NCI-H187 (cell line): Measurements from ENCODE around the gene RPAP3.

ENCODE experiments used
- DNase-seq, 2 experiments: peaks; one replicate each; lab custom pipeline; 2025; lab: John Stamatoyannopoulos, UW

RPAP3 gene

GRCh38 chr12:47718531-47718930 is 12.7 kb upstream of the RPAP3 start:
- DNase-seq = no peak

GRCh38 chr12:47717443-47718193 is 11.8 kb upstream of the RPAP3 start:
- no peak for DNase-seq

- DNase-seq = no peak
Observed at GRCh38 chr12:47717046-47717442, 11.2 kb upstream of the RPAP3 start.

GRCh38 chr12:47715877-47716548 is 10.2 kb upstream of the RPAP3 start:
- no peak for DNase-seq

GRCh38 chr12:47715393-47715876 is 9.6 kb upstream of the RPAP3 start:
- peak; percentile 33 to 70 for DNase-seq

- no peak for DNase-seq
Observed at GRCh38 chr12:47714826-47715386, 9.1 kb upstream of the RPAP3 start.

GRCh38 chr12:47712171-47712570 is 6.3 kb upstream of the RPAP3 start:
- no peak for DNase-seq

GRCh38 chr12:47711448-47711847 is 5.6 kb upstream of the RPAP3 start:
- DNase-seq = no peak

- no peak for DNase-seq
Observed at GRCh38 chr12:47710278-47710677, 4.4 kb upstream of the RPAP3 start.

GRCh38 chr12:47709671-47710070 is 3.8 kb upstream of the RPAP3 start:
- DNase-seq = no peak

GRCh38 chr12:47709237-47709636 is 3.4 kb upstream of the RPAP3 start:
- DNase-seq = no peak

- DNase-seq = no peak
Observed at GRCh38 chr12:47707905-47708543, 2.2 kb upstream of the RPAP3 start.

- no peak for DNase-seq
Observed at GRCh38 chr12:47707355-47707754, 1.5 kb upstream of the RPAP3 start.

GRCh38 chr12:47705229-47705565 is 633 bp downstream of the RPAP3 start:
- DNase-seq = no peak

GRCh38 chr12:47704719-47705118 is 1.1 kb downstream of the RPAP3 start:
- no peak for DNase-seq

GRCh38 chr12:47700263-47700662 is 5.6 kb downstream of the RPAP3 start:
- no peak for DNase-seq

- no peak for DNase-seq
Observed at GRCh38 chr12:47698631-47699030, 7.2 kb downstream of the RPAP3 start.

- no peak for DNase-seq
Observed at GRCh38 chr12:47698055-47698454, 7.8 kb downstream of the RPAP3 start.

GRCh38 chr12:47689215-47689614 is 16.6 kb downstream of the RPAP3 start:
- no peak for DNase-seq

GRCh38 chr12:47687636-47688035 is 18.2 kb downstream of the RPAP3 start:
- DNase-seq = no peak

GRCh38 chr12:47686645-47687240 is 19.1 kb downstream of the RPAP3 start:
- no peak for DNase-seq

- DNase-seq = no peak
Observed at GRCh38 chr12:47679785-47680184, 26.0 kb downstream of the RPAP3 start.
